HG03520 (cell line): ENCODE results near the gene NDUFS5.
"Not testable (repeated sequence)": the region's sequence is repeated elsewhere in the genome, so short reads cannot be mapped to it uniquely, and the experiment has no call there.

Experiments
- ATAC-seq: cut with Tn5 transposase; IDR thresholded peaks from one replicate; pipeline ENCODE4 v1.9.1; 2021; ENCODE audit warnings: mild to moderate bottlenecking, moderate library complexity; ENCODE audit not compliant: unreplicated experiment

Gene NDUFS5

GRCh38 chr1:39014956-39015355, 11.2 kb upstream of the NDUFS5 start:
- ATAC-seq, result not testable (repeated sequence)

DNA sequence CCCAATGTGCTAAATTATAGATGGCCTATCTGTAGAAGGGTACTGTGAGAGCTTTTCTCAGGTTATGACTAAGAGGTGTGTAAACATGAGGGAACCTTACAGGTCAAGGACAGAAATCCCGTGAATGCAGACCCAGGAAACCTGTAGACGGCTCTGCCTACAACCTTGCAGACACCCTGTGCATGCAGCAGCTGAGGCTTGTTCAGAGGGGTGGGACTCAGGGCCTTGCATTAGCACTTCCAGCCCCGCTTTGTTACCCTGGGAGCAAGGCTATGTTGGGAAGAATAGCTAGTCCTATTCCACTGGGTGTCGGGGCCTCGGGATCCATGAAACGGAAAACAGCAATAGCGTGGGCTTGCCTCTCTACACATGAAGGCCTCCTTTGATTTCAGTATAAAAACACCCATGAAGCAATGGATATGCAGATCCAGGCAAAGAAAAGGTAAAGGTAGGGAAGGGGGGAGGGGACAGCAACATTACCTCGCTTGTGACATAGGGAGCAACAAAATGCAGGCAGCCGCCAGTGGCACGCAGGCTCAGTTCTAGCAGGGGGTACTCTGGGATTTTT, 9.5 kb upstream of the NDUFS5 start:
- no peak for ATAC-seq

DNA sequence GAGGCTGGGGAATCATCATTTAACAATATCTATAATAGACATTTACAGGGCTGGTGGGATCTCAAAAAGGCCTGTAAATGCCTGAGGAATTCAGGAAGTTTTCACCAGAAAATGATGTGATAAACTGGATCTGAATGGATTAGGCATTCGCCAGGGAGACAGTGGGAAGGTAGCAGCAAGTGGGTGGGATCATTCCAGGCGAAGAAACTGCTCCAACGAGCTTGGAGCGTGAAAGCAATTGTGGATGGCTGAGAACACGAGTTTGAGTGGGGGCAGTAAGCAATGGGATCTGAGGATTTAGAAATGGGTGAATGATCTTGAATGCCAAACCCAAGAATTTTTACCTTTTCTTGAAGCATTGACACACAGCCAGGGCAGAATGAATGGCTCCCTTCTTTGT, 8.9 kb upstream of the NDUFS5 start:
- no peak for ATAC-seq

- ATAC-seq, result not testable (repeated sequence)
These were observed 5.7 kb upstream of the NDUFS5 start for GRCh38 chr1:39020494-39020893.

DNA sequence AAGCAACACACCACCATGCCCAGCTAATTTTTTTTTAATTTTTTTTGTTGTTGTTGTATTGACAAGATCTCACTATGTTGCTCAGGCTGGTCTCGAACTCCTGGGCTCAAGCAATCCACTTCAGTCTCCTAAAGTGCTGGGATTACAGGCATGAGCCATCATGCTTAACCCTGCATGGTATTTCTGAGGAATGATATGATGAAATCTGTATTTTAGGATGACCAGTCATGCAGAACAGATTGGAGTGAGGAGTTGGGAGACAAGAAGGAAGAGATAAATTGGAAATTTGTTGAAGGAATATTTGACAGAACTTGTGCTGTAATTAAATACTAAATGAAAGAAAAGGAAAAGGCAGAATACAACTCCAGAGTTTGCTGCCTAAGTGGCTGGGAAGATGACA, 4.7 kb upstream of the NDUFS5 start:
- no peak for ATAC-seq

DNA sequence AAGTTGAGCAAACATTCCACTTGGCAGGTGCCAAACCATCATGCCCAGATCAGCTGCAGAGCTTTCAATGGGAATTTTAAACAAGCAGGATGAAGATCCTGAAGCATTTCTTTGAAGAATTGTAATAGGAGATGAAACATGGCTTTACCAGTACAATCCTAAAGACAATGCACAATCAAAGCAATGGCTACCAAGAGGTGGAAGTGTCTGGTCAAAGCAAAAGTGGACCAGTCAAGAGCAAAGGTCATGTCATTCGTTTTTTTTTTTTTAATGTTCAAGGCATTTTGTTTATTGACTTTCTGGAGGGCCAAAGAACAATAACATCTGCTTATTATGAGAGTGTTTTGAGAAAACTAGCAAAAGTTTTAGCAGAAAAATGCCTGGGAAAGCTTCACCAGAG, 3.0 kb upstream of the NDUFS5 start:
- ATAC-seq, result no peak

GRCh38 chr1:39026866-39027507, 837 bp downstream of the NDUFS5 start:
- no peak for ATAC-seq

- no peak for ATAC-seq
These were observed 8.0 kb downstream of the NDUFS5 start for GRCh38 chr1:39034114-39034654.

- no peak for ATAC-seq
These were observed 10.5 kb downstream of the NDUFS5 start for GRCh38 chr1:39036678-39037077.

- no peak for ATAC-seq
These were observed 17.4 kb downstream of the NDUFS5 start for GRCh38 chr1:39043513-39043912.

DNA sequence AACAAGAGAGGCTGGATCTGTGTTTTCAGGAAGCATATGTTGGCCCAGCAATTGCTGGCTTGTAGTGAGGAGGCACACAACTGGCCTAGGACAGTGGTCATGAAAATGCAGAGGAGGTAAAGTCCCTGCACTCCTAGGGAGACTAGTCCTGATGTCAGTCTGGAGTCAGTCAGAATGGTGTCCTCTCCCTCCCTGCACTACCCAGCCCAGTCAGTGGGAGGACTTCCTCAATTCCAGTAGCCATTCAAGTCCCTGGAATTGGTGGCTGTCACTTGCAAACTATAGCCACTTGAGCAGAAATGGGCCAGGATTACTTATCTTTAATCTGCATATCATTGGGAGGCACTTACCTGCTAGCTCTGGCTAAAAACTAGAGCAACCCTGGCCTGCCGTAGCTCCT, 18.6 kb downstream of the NDUFS5 start:
- no peak for ATAC-seq

DNA sequence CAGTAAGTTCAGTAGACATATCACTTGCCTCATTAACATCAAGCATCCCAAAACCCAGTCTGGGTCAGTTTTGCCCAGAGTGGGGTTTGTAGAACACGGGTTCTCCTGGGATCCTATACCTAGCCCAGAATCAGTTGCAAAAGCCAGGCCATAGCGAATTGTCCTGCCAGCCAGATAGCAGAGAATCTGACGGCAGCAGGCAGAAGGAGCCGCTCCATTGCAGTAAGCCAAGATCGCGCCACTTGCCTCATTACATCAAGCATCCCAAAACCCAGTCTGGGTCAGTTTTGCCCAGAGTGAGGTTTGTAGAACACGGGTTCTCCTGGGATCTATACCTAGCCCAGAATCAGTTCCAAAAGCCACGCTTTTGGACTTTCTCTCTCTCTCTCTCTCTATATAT, 19.1 kb downstream of the NDUFS5 start:
- no peak for ATAC-seq

DNA sequence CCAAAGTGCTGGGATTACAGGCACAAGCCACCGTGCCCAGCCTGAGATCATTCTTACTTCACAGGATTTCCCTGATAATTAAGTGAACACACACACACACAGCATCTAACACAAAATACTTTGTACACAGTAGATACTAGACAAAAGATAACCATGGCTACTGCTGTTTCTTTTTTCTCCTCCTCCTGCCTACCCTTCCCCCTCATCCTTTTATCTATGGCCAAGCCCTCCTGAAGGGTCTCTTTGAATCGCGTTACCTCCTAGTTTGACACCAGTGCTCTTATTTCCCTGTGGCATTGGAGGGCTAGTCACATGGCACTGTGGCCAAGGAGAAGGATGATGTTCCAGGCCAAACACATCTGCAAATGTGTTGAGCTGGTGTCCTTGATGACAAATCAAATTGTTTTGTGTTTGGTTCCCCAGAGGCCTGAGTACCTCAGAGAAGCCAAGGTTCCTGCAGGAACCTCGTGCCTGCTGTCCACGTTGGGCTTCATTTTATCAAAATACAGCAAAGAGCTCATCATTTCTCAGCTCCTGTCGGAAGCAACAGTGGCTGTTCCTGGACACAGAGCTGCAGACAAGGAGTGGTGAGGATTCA, 20.6 kb downstream of the NDUFS5 start:
- no peak for ATAC-seq

DNA sequence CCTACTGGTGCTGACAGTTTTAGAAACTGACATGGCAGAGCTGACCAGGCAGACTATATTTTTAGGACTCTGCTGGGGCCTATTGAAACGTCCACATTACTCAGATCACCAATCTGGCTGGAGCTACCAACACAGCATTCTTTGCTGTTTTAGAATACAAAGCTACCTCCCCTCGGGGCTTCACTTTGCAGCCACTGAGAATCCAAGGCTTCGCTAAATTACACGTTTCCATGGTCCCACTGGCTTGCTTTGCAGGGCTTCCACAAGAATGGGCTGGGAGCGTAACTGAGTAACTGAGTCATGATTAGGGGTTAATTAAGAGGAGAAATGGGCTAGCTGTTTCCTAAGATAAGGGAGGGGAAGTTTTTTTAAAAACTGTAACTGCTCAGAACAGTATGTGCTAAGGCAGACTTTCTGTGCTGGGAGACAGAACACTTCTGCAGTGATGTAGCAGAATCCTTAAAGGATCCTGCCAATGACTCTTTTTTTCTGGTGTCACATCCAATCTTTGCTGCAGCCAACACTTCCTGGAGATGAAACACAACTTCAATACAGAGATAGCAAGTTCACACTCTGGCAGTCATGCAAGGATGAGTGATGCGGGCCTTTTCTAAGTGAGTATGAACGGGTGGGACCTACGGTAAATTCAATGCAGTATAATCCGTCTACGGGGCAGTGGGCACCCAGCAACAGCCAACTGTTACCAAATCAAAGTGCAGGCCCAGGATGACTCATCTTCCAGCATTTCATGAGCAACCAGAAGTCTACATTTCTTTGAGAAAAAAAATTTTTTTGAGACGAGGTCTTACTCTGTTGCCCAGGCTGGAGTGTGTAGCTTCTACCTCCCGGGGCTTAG, 21.5 kb downstream of the NDUFS5 start:
- ATAC-seq, result no peak

DNA sequence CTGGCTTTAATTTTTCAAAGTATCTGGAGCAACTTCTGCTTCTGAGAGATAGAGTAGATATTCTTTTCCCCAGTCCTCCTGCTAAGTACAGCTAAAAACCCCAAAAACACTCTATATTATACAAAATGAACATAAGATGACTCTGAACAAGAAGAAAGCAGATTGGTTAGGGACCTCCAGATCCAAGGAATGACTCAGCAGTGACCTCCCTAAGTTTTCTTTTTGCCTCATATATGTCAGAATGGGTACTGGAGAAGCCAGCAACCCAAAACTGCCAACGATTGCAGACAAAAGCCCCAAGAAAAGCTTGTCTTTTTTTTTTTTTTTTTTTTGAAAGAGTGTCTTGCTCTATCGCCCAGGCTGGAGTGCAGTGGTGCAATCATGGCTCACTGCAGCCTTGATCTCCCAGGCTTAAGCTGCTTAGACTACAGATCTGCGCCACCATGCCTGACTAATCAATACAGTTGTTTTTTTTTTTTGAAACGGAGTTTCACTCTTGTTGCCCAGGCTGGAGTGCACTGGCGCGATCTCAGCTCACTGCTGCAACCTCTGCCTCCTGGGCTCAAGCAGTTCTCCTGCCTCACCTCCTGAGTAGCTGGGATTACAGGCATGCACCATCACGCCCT, 22.7 kb downstream of the NDUFS5 start:
- no peak for ATAC-seq

DNA sequence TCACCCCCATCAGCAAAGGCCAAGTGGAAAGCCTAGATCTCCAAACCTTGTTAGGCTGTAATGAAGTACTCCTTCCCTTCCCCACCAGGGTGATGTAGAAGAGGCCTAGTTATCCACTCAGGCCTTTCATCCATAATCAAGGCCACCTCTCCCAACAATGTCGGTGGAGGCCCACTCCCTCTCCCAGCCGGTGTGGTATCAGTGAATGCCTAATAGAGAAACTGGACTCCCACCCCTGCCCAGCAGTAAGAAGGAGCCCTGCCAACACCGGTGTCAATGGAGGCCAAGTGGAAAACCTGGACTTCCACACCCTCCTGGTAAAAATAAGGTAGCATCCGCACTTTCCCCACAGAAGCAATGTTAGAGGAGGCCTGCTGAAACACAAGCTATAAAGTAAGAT, 23.9 kb downstream of the NDUFS5 start:
- no peak for ATAC-seq

- ATAC-seq, result not testable (repeated sequence)
These were observed 25.2 kb downstream of the NDUFS5 start for GRCh38 chr1:39051193-39051850.

- ATAC-seq, result no peak
These were observed 25.8 kb downstream of the NDUFS5 start for GRCh38 chr1:39051956-39052355.

DNA sequence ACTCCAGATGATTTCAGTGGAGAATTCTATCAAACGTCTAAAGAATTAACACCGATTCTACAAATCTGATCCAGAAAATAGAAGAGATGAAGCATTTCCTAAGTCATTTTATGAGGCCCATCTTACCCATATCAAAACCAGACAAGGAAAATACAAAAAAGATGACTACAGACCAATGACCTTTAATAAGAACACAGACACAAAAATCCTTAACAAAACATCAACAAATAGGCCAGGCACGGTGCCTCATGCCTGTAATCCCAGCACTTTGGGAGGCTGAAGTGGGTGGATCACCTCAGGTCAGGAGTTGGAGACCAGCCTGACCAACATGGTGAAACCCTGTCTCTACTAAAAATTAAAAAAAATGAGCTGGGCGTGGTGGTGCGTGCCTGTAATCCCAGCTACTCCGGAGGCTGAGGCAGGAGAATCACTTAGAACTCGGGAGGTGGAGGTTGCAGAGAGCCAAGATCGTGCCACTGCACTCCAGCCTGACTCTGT, 29.1 kb downstream of the NDUFS5 start:
- not testable (repeated sequence) for ATAC-seq

DNA sequence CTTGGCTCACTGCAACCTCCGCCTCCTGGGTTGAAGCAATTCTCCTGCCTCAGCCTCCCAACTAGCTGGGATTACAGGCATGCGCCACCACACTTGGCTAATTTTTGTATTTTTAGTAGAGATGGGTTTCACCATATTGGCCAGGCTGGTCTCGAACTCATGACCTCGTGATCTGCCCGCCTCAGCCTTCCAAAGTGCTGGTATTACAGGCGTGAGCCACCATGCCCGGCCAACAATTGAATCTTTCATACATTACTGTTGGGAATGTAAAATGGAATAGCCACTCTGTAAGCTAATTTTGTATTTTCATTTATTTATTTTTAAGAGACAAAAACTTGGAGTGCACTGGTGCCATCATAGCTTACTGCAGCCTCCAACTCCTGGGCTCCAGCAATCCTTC, 35.4 kb downstream of the NDUFS5 start:
- ATAC-seq, result not testable (repeated sequence)
